SU-DHL-6 (cell line): ENCODE results near the gene HOXB3.

ENCODE experiments used
- H2AFZ ChIP-seq: fragments of 200-600 bp; sonication (generic); 2 replicates; pipeline ENCODE4 v1.6.1; 2014; ENCODE audit warnings: low read depth, mild to moderate bottlenecking, moderate library complexity, mixed read lengths, antibody characterized with exemption, low read length; ENCODE audit not compliant: severe bottlenecking
- H3F3A ChIP-seq: fragments of 200-600 bp; shearing (Covaris generic); 2 replicates; pipeline ENCODE4 v1.6.0; 2016; ENCODE audit warnings: antibody characterized with exemption, mild to moderate bottlenecking; ENCODE audit not compliant: insufficient read depth
- H3K27ac ChIP-seq: fragments of 200-600 bp; sonication (generic); 2 replicates; pipeline ENCODE4 v1.5.1; 2016; ENCODE audit warnings: low read depth, mild to moderate bottlenecking, low read length, moderate library complexity, mixed read lengths
- H3K27me3 ChIP-seq: fragments of 200-600 bp; sonication (generic), shearing (Covaris generic); 2 replicates; pipeline ENCODE4 v1.6.0; 2014; ENCODE audit warnings: mild to moderate bottlenecking, low read length
- H3K36me3 ChIP-seq: fragments of 200-600 bp; sonication (generic); 2 replicates; pipeline ENCODE4 v1.6.1; 2014; ENCODE audit warnings: mild to moderate bottlenecking, low read length, mixed read lengths
- H3K4me2 ChIP-seq: fragments of 300-600, 200-600 bp; shearing (Covaris generic), sonication (generic); 2 replicates; pipeline ENCODE4 v1.6.0; 2014; ENCODE audit warnings: low read length, low read depth, mild to moderate bottlenecking; ENCODE audit not compliant: poor library complexity, severe bottlenecking
- H3K4me3 ChIP-seq: fragments of 200-600 bp; sonication (generic); 2 replicates; pipeline ENCODE4 v1.5.1; 2014; ENCODE audit warnings: antibody characterized with exemption, low read length, mild to moderate bottlenecking, mixed read lengths; ENCODE audit not compliant: insufficient read depth, poor library complexity, severe bottlenecking
- H3K79me2 ChIP-seq: fragments of 200-600 bp; sonication (generic); 2 replicates; pipeline ENCODE4 v1.6.1; 2014; ENCODE audit warnings: mild to moderate bottlenecking, low read length, moderate library complexity; ENCODE audit not compliant: insufficient read depth
- H3K9ac ChIP-seq: fragments of 200-600 bp; sonication (generic); 2 replicates; pipeline ENCODE4 v1.7.0; 2014; ENCODE audit warnings: mild to moderate bottlenecking, low read length
- H3K9me2 ChIP-seq: fragments of 200-600 bp; sonication (generic); replicated peaks from 2 replicates; pipeline ENCODE4 v1.6.1; 2014; ENCODE audit warnings: low read length; ENCODE audit not compliant: insufficient read depth
- H3K9me3 ChIP-seq: fragments of 200-600 bp; sonication (generic); 2 replicates; pipeline ENCODE4 v1.6.1; 2014; ENCODE audit warnings: low read length, mixed read lengths; ENCODE audit not compliant: insufficient read depth
- H4K20me1 ChIP-seq: fragments of 200-600 bp; sonication (generic); 2 replicates; pipeline ENCODE4 v1.6.1; 2014; ENCODE audit warnings: low read depth, mild to moderate bottlenecking, antibody characterized with exemption, low read length, moderate library complexity, mixed read lengths
- CTCF ChIP-seq: fragments of 200-600 bp; sonication (generic); IDR thresholded peaks from one replicate; pipeline ENCODE4 v1.5.1; 2017; ENCODE audit warnings: antibody characterized with exemption, mild to moderate bottlenecking, low read length, moderate library complexity; ENCODE audit not compliant: insufficient read depth, poor library complexity, severe bottlenecking
- EZH2phosphoT487 ChIP-seq: fragments of 200-600 bp; sonication (generic), shearing (Covaris generic); conservative IDR thresholded peaks from 2 replicates; pipeline ENCODE4 v1.6.1; 2018; ENCODE audit warnings: mild to moderate bottlenecking, antibody characterized with exemption, low read length, moderate library complexity, mixed read lengths

HOXB3 gene

DNA sequence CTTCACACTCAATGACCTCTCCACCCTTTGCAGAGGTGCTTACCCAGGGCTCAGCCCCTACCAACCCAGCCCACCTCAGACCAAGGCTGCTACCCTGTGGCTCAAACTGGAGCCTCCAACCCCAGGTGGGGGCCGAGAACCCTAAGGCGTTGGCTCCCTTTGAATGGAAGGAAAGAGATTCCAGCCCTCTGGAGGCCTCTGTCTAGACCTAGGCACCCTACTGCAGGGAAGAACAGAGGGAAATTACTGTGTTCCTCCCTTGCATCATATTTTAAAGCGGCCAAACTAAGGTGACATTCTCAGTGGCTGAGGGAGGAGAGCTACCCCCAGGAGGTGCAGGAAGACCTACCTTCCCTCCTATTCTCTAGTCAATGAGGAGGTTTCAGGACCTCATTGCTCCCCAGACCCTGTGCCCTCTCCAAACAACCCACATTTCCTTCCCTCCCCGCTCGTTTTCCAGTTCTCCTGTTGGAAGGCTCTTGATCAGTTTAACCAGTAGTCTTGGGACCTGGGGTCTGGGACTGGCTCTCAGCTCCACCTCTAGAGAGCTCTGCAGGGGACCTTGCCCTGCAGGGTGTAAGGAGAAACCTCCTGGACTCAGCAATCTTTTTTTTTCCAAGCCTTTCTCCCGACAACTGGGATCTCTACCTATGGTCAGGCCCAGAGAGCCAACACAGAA is 30.6 kb upstream of the HOXB3 start:
- Histone ChIP-seq H3K36me3 (no peaks in the 10 kb centered on the region), H3K27me3 (no peaks in the 10 kb centered on the region), H3K9me2 (no peaks in the 10 kb centered on the region), H3K4me3 (no peak overlapping the region), H3K9me3 (no peaks in the 10 kb centered on the region), H3K4me2 (no peak overlapping the region), H2AFZ (no peak overlapping the region), H4K20me1 (no peaks in the 10 kb centered on the region), H3F3A (no peaks in the 10 kb centered on the region), H3K79me2 (no peaks in the 10 kb centered on the region), H3K9ac (no peak overlapping the region), H3K27ac (no peak overlapping the region)
- TF ChIP-seq CTCF (no peak), EZH2phosphoT487 (no peak)

DNA sequence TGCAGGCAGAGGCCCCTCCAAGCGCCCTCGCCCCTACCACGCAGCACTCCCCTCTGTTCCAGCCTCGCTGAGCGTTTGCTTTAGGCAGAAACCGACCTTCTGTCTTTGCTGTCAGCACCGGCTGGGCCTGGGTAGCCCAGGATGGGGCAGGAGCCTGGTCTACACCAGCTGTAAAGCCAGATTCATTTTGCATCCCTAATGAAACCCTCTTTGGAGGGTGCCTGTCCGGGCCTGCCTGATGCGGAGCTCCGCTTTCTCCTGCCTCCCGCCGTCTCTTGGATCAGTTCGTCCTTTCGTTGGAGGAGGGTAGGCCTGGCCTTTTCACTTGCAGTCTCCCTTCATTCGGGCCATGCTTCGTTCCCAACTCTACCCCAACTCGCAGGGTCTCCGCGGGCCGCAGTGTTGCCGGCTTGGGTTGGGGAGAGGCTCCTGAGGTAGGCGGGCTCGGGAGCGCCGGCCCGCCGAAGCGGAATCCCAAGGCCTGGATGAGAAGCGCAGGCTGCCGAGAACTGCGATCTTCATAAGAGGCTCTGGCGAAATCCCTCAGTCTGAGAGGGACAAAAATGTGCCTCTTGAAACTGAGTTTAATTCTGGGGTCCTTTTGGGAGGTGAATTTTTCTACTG is 29.9 kb upstream of the HOXB3 start:
- H3K4me2 ChIP-seq: no peak overlapping the region
- no peaks in the 10 kb centered on the region for H3K9me2 ChIP-seq
- no peaks in the 10 kb centered on the region for H3K79me2 ChIP-seq
- H3K9me3 ChIP-seq: no peaks in the 10 kb centered on the region
- H3K27ac ChIP-seq: no peak overlapping the region
- H4K20me1 ChIP-seq: no peaks in the 10 kb centered on the region
- no peak overlapping the region for H3K4me3 ChIP-seq
- no peaks in the 10 kb centered on the region for H3K27me3 ChIP-seq
- no peaks in the 10 kb centered on the region for H3K36me3 ChIP-seq
- no peak overlapping the region for H3K9ac ChIP-seq
- H3F3A ChIP-seq: no peaks in the 10 kb centered on the region
- TF ChIP-seq EZH2phosphoT487 (no peak), CTCF (no peak)
- H2AFZ ChIP-seq: no peak overlapping the region

- Histone ChIP-seq H2AFZ (no peak overlapping the region), H3K4me2 (no peak overlapping the region), H3K27me3 (no peaks in the 10 kb centered on the region), H3K9ac (no peak overlapping the region), H3F3A (no peaks in the 10 kb centered on the region), H3K9me2 (no peaks in the 10 kb centered on the region), H3K4me3 (no peak overlapping the region), H3K9me3 (no peaks in the 10 kb centered on the region), H3K27ac (no peak overlapping the region), H3K36me3 (no peaks in the 10 kb centered on the region), H4K20me1 (no peaks in the 10 kb centered on the region), H3K79me2 (no peaks in the 10 kb centered on the region)
- no peak for TF ChIP-seq EZH2phosphoT487
- peak; percentile 84 for TF ChIP-seq CTCF
These were observed 28.3 kb upstream of the HOXB3 start for GRCh38 chr17:48618256-48618896.
